ENCODE data around the gene NOS1AP.

The NOS1AP gene

DNA sequence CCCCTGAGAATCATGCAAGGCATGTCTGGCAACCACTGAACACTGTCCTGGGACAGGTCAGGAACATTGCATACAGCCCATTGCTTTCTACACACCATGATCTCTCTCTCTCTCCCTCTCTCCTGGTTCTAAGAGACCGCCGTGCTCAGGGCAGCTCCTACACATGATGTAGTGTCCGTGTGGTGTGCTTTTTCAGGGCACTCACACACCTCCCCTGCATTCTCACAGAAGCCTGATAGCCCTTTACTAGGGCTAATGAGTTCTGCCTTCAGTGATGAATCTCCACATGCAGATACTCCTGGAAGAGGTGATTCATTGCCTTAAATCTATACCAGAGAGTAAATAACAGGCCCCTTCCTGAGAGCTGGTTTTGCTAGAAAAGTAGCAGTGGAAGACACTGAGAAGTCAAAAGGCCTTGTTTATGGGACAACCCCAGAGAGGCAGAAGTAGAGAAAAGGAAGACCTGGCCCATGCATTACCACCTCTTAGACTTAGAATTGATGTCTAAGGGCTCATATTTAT is 38.7 kb upstream of the NOS1AP start:
- H3K4ac ChIP-seq (ENCODE audit: low read depth, low read length), result no peak overlapping the region
- no CpG with 5 or more reads among the region's 3 CpGs for WGBS (ENCODE audit: extremely low coverage, insufficient coverage, low lambda C conversion rate)
- no peak for DNase-seq
- H4K5ac ChIP-seq (ENCODE audit: low read length), result no peak overlapping the region
- H4K8ac ChIP-seq (ENCODE audit: low read depth, low read length), result no peak overlapping the region
- no peak overlapping the region for H2BK15ac ChIP-seq (replicated peaks; ENCODE audit: low read depth)
- H3K23ac ChIP-seq (ENCODE audit: low read length), result no peak overlapping the region
- no peak overlapping the region for H3K9ac ChIP-seq (ENCODE audit: low read length)
- H3K79me1 ChIP-seq (ENCODE audit: low read length), result no peaks in the 10 kb centered on the region
- no peaks in the 10 kb centered on the region for H3K4me1 ChIP-seq (ENCODE audit: control insufficient read depth, low read depth, low read length)
- H3K4me2 ChIP-seq (ENCODE audit: low read length), result no peak overlapping the region
- H3K79me2 ChIP-seq (ENCODE audit: control insufficient read depth, insufficient read depth, low read length), result no peaks in the 10 kb centered on the region
- no peak overlapping the region for H2AK5ac ChIP-seq (ENCODE audit: low read length)
- no peak overlapping the region for H3K4me3 ChIP-seq (ENCODE audit: low read length)
- no peak overlapping the region for H3K27ac ChIP-seq (ENCODE audit: low read depth, low read length)
- H3K18ac ChIP-seq (ENCODE audit: low read length), result no peak overlapping the region
- no peak overlapping the region for H3K56ac ChIP-seq (ENCODE audit: low read length)
- no peak overlapping the region for H2BK120ac ChIP-seq (ENCODE audit: low read depth, low read length)
- no peak overlapping the region for H2BK5ac ChIP-seq (ENCODE audit: low read length)
- H3K36me3 ChIP-seq (ENCODE audit: control insufficient read depth, insufficient read depth, low read length), result no peaks in the 10 kb centered on the region
- no peaks in the 10 kb centered on the region for H3K27me3 ChIP-seq (ENCODE audit: insufficient read depth, low read length, poor library complexity)

DNA sequence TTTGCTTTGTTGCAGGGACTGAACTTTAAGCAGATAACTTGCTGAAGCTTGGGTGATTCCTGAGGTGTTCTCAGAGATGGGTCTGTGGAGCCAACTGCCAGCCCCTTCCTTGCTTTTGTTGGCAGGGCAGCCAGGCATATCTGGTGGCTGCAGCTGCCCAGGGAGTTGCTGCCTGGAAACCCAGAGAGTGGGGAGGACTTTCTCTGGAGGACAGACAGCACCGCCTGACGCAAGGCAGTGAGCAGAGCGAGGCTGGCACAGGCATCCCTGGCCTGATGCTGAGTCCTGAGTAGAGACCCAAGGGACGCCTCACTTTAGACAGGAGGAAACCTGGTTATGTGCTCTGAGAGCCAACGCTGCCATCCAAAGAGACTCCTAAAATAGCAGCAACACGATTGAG is 36.1 kb upstream of the NOS1AP start:
- Histone ChIP-seq H3K4me3 (ENCODE audit: low read length) (no peak overlapping the region), H3K4me2 (ENCODE audit: low read length) (no peak overlapping the region), H3K79me1 (ENCODE audit: low read length) (no peaks in the 10 kb centered on the region), H3K4ac (ENCODE audit: low read depth, low read length) (no peak overlapping the region), H3K23ac (ENCODE audit: low read length) (no peak overlapping the region), H2BK120ac (ENCODE audit: low read depth, low read length) (no peak overlapping the region), H3K27me3 (ENCODE audit: insufficient read depth, low read length, poor library complexity) (no peaks in the 10 kb centered on the region), H3K27ac (ENCODE audit: low read depth, low read length) (no peak overlapping the region), H4K8ac (ENCODE audit: low read depth, low read length) (no peak overlapping the region), H2BK5ac (ENCODE audit: low read length) (no peak overlapping the region), H3K9ac (ENCODE audit: low read length) (no peak overlapping the region), H2BK15ac (replicated peaks; ENCODE audit: low read depth) (no peak overlapping the region), H3K56ac (ENCODE audit: low read length) (no peak overlapping the region), H3K79me2 (ENCODE audit: control insufficient read depth, insufficient read depth, low read length) (no peaks in the 10 kb centered on the region), H3K18ac (ENCODE audit: low read length) (no peak overlapping the region), H3K4me1 (ENCODE audit: control insufficient read depth, low read depth, low read length) (no peaks in the 10 kb centered on the region), H2AK5ac (ENCODE audit: low read length) (no peak overlapping the region), H3K36me3 (ENCODE audit: control insufficient read depth, insufficient read depth, low read length) (no peaks in the 10 kb centered on the region), H4K5ac (ENCODE audit: low read length) (no peak overlapping the region)
- DNase-seq, result no peak
- WGBS (ENCODE audit: extremely low coverage, insufficient coverage, low lambda C conversion rate), result no CpG with 5 or more reads among the region's 6 CpGs

DNA sequence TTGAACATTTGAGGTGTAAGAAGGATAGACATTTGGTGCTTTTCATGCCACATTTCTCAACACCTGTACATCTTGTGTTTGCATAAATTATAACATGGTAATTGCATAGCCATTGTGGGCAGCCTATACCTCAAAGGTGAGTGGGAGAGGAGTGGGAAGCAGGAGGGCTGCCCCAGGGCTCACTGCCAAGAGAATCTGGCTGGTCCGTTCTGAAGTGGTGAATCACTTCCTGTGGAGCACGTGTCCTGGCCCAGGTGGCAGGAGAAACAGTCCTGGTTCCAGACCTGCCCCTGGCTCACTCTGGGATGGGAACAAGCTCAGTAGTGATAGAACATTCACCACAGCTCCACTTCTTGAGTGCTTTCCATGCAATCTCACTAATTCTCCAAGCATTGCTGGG is 34.2 kb upstream of the NOS1AP start:
- Histone ChIP-seq H3K4me2 (ENCODE audit: low read length) (no peak overlapping the region), H3K23ac (ENCODE audit: low read length) (no peak overlapping the region), H2BK120ac (ENCODE audit: low read depth, low read length) (no peak overlapping the region), H2AK5ac (ENCODE audit: low read length) (no peak overlapping the region), H3K56ac (ENCODE audit: low read length) (no peak overlapping the region), H3K4ac (ENCODE audit: low read depth, low read length) (no peak overlapping the region), H4K8ac (ENCODE audit: low read depth, low read length) (no peak overlapping the region), H2BK5ac (ENCODE audit: low read length) (no peak overlapping the region), H3K4me1 (ENCODE audit: control insufficient read depth, low read depth, low read length) (no peaks in the 10 kb centered on the region), H3K79me2 (ENCODE audit: control insufficient read depth, insufficient read depth, low read length) (no peaks in the 10 kb centered on the region), H3K9ac (ENCODE audit: low read length) (no peak overlapping the region), H3K27me3 (ENCODE audit: insufficient read depth, low read length, poor library complexity) (no peaks in the 10 kb centered on the region), H4K5ac (ENCODE audit: low read length) (no peak overlapping the region), H2BK15ac (replicated peaks; ENCODE audit: low read depth) (no peak overlapping the region), H3K18ac (ENCODE audit: low read length) (no peak overlapping the region), H3K4me3 (ENCODE audit: low read length) (no peak overlapping the region), H3K36me3 (ENCODE audit: control insufficient read depth, insufficient read depth, low read length) (no peaks in the 10 kb centered on the region), H3K27ac (ENCODE audit: low read depth, low read length) (no peak overlapping the region), H3K79me1 (ENCODE audit: low read length) (no peaks in the 10 kb centered on the region)
- DNase-seq, result peak; percentile 29
- no CpG with 5 or more reads among the region's 2 CpGs for WGBS (ENCODE audit: extremely low coverage, insufficient coverage, low lambda C conversion rate)

DNA sequence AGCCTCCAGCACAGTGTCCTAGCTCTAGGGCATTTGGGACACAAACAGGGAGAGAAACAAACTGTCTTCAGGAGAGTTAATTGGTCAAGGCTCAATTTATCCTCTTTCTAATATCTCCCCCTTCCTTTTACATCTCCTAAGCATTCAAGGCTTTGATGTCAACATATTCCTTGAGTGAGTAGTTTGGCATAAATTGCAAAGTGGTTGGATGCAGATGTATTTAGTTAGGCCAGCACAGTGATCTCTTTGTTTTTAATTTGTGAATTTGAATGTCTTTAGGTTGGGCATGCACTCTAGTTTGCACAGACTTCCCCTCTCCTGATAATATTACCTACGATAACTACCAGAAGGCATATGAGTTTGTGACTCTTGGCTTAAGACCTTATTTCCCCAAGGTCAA is 33.3 kb upstream of the NOS1AP start:
- Histone ChIP-seq H3K23ac (ENCODE audit: low read length) (no peak overlapping the region), H3K4me1 (ENCODE audit: control insufficient read depth, low read depth, low read length) (no peaks in the 10 kb centered on the region), H3K4me2 (ENCODE audit: low read length) (no peak overlapping the region), H3K4ac (ENCODE audit: low read depth, low read length) (no peak overlapping the region), H4K8ac (ENCODE audit: low read depth, low read length) (no peak overlapping the region), H2BK120ac (ENCODE audit: low read depth, low read length) (no peak overlapping the region), H3K18ac (ENCODE audit: low read length) (no peak overlapping the region), H2BK5ac (ENCODE audit: low read length) (no peak overlapping the region), H4K5ac (ENCODE audit: low read length) (no peak overlapping the region), H2BK15ac (replicated peaks; ENCODE audit: low read depth) (no peak overlapping the region), H2AK5ac (ENCODE audit: low read length) (no peak overlapping the region), H3K36me3 (ENCODE audit: control insufficient read depth, insufficient read depth, low read length) (no peaks in the 10 kb centered on the region), H3K79me1 (ENCODE audit: low read length) (no peaks in the 10 kb centered on the region), H3K27me3 (ENCODE audit: insufficient read depth, low read length, poor library complexity) (no peaks in the 10 kb centered on the region), H3K4me3 (ENCODE audit: low read length) (no peak overlapping the region), H3K27ac (ENCODE audit: low read depth, low read length) (no peak overlapping the region), H3K56ac (ENCODE audit: low read length) (no peak overlapping the region), H3K79me2 (ENCODE audit: control insufficient read depth, insufficient read depth, low read length) (no peaks in the 10 kb centered on the region), H3K9ac (ENCODE audit: low read length) (no peak overlapping the region)
- no peak for DNase-seq
- no CpG with 5 or more reads among the region's 1 CpG for WGBS (ENCODE audit: extremely low coverage, insufficient coverage, low lambda C conversion rate)

DNA sequence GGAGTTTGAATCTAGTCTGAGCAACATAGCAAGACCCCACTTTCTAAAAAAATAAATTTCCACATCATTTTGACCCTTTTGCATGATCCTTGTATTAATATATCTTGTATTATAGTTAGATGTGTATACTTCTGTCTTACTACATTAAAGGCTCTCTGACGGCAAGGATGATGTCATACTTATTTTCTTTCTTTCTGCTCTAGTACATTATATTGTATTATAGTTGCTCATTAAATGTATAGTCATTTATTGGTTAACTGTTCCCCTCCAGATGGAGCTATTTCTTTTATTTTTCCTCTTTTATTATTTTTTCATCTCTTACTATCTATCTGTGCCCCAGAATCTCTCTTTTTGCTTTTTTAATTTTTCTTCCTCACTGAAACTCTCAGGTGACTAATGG is 30.9 kb upstream of the NOS1AP start:
- Histone ChIP-seq H4K5ac (ENCODE audit: low read length) (no peak overlapping the region), H2BK15ac (replicated peaks; ENCODE audit: low read depth) (no peak overlapping the region), H3K4ac (ENCODE audit: low read depth, low read length) (no peak overlapping the region), H2BK5ac (ENCODE audit: low read length) (no peak overlapping the region), H3K18ac (ENCODE audit: low read length) (no peak overlapping the region), H3K4me1 (ENCODE audit: control insufficient read depth, low read depth, low read length) (no peaks in the 10 kb centered on the region), H4K8ac (ENCODE audit: low read depth, low read length) (no peak overlapping the region), H3K23ac (ENCODE audit: low read length) (no peak overlapping the region), H3K56ac (ENCODE audit: low read length) (no peak overlapping the region), H3K4me2 (ENCODE audit: low read length) (no peak overlapping the region), H2BK120ac (ENCODE audit: low read depth, low read length) (no peak overlapping the region), H3K9ac (ENCODE audit: low read length) (no peak overlapping the region), H3K79me2 (ENCODE audit: control insufficient read depth, insufficient read depth, low read length) (no peaks in the 10 kb centered on the region), H3K27ac (ENCODE audit: low read depth, low read length) (no peak overlapping the region), H2AK5ac (ENCODE audit: low read length) (no peak overlapping the region), H3K36me3 (ENCODE audit: control insufficient read depth, insufficient read depth, low read length) (no peaks in the 10 kb centered on the region), H3K27me3 (ENCODE audit: insufficient read depth, low read length, poor library complexity) (no peaks in the 10 kb centered on the region), H3K4me3 (ENCODE audit: low read length) (no peak overlapping the region), H3K79me1 (ENCODE audit: low read length) (no peaks in the 10 kb centered on the region)
- WGBS (ENCODE audit: extremely low coverage, insufficient coverage, low lambda C conversion rate), result no CpG with 5 or more reads among the region's 1 CpG
- DNase-seq, result no peak

DNA sequence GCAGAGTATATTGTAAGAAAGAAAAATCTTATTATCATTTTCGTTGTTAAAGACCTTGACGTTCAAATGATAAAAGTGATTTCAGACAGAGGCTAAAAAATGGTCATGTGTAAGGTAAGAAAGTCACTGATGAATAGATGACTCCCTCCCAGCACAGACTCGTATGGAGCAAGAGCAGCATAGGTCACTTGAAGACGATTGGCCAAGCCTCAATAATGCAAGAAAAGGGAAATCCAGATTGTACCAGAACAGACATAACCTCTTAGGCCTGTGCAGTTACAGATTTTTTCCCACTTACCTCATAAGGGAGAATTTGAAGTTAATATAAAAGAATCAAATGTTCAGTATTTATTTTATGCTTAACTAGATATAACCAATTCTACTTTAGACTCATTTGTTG is 29.5 kb upstream of the NOS1AP start:
- H2BK15ac ChIP-seq (replicated peaks; ENCODE audit: low read depth), result no peak overlapping the region
- H3K18ac ChIP-seq (ENCODE audit: low read length), result no peak overlapping the region
- no peak overlapping the region for H3K9ac ChIP-seq (ENCODE audit: low read length)
- H3K4ac ChIP-seq (ENCODE audit: low read depth, low read length), result no peak overlapping the region
- no peaks in the 10 kb centered on the region for H3K79me2 ChIP-seq (ENCODE audit: control insufficient read depth, insufficient read depth, low read length)
- DNase-seq, result no peak
- H4K5ac ChIP-seq (ENCODE audit: low read length), result no peak overlapping the region
- H2AK5ac ChIP-seq (ENCODE audit: low read length), result no peak overlapping the region
- H3K4me1 ChIP-seq (ENCODE audit: control insufficient read depth, low read depth, low read length), result no peaks in the 10 kb centered on the region
- H4K8ac ChIP-seq (ENCODE audit: low read depth, low read length), result no peak overlapping the region
- no peak overlapping the region for H2BK120ac ChIP-seq (ENCODE audit: low read depth, low read length)
- no peak overlapping the region for H3K27ac ChIP-seq (ENCODE audit: low read depth, low read length)
- no peak overlapping the region for H2BK5ac ChIP-seq (ENCODE audit: low read length)
- H3K4me3 ChIP-seq (ENCODE audit: low read length), result no peak overlapping the region
- H3K36me3 ChIP-seq (ENCODE audit: control insufficient read depth, insufficient read depth, low read length), result no peaks in the 10 kb centered on the region
- H3K27me3 ChIP-seq (ENCODE audit: insufficient read depth, low read length, poor library complexity), result no peaks in the 10 kb centered on the region
- no peak overlapping the region for H3K23ac ChIP-seq (ENCODE audit: low read length)
- no peak overlapping the region for H3K4me2 ChIP-seq (ENCODE audit: low read length)
- WGBS (ENCODE audit: extremely low coverage, insufficient coverage, low lambda C conversion rate), result no CpG with 5 or more reads among the region's 4 CpGs
- no peaks in the 10 kb centered on the region for H3K79me1 ChIP-seq (ENCODE audit: low read length)
- H3K56ac ChIP-seq (ENCODE audit: low read length), result no peak overlapping the region
